Neural crest cell (in vitro differentiated cells): Measurements from ENCODE around the gene DPYSL4. TPM values are rescaled to one million over a fixed set of nuclear protein-coding genes. Genes with fewer than 3 reads are reported as not detected.

Source experiments
- DNase-seq: peaks from one replicate; pipeline ENCODE4 v3.0.0; 2021; ENCODE audit warnings: low read depth, mixed read lengths, low spot score
- H3K27ac Mint-ChIP-seq: one replicate; pipeline ENCODE4 v1.8.0; 2021; ENCODE audit warnings: mild to moderate bottlenecking, mixed read lengths; ENCODE audit not compliant: unreplicated experiment
- H3K27me3 Mint-ChIP-seq: 2 replicates; pipeline ENCODE4 v1.8.0; 2021; ENCODE audit warnings: low read depth, mild to moderate bottlenecking, mixed read lengths
- H3K36me3 Mint-ChIP-seq: 2 replicates; pipeline ENCODE4 v1.8.0; 2021; ENCODE audit warnings: low read depth, mild to moderate bottlenecking, mixed read lengths
- H3K4me1 Mint-ChIP-seq: 2 replicates; pipeline ENCODE4 v1.8.0; 2021; ENCODE audit warnings: mixed read lengths
- H3K4me3 Mint-ChIP-seq: one replicate; pipeline ENCODE4 v1.8.0; 2021; ENCODE audit warnings: mild to moderate bottlenecking, mixed read lengths
- H3K9me3 Mint-ChIP-seq: 2 replicates; pipeline ENCODE4 v1.8.0; 2021; ENCODE audit warnings: mixed read lengths
- CTCF ChIP-seq: fragments of 200-600 bp; sonication (generic); conservative IDR thresholded peaks from 2 replicates; pipeline ENCODE4 v1.5.0; 2021; ENCODE audit warnings: antibody characterized with exemption, mild to moderate bottlenecking
- total RNA-seq: library from RNA; stranded (reverse); gene quantifications from 2 replicates; pipeline ENCODE4 v1.2.1, GENCODE V29; 2021

The DPYSL4 gene
- total RNA-seq, 1 donor from 2014 or later: 155 TPM

GRCh38 chr10:132232981-132233380 is 46.2 kb downstream of the DPYSL4 start:
- Mint-ChIP-seq H3K27ac (no peak overlapping the region), H3K9me3 (no peaks in the 10 kb centered on the region), H3K4me1 (peaks cover 4% of the 10 kb centered on the region), H3K27me3 (no peaks in the 10 kb centered on the region), H3K36me3 (no peaks in the 10 kb centered on the region), H3K4me3 (no peak overlapping the region)
- no peak for TF ChIP-seq CTCF
- DNase-seq: no peak

GRCh38 chr10:132233501-132234085 is 46.8 kb downstream of the DPYSL4 start:
- Mint-ChIP-seq H3K27ac (no peak overlapping the region), H3K9me3 (no peaks in the 10 kb centered on the region), H3K36me3 (no peaks in the 10 kb centered on the region), H3K27me3 (no peaks in the 10 kb centered on the region), H3K4me3 (no peak overlapping the region), H3K4me1 (peaks cover 4% of the 10 kb centered on the region)
- TF ChIP-seq CTCF: no peak
- no peak for DNase-seq

GRCh38 chr10:132234860-132235259 is 48.1 kb downstream of the DPYSL4 start:
- no peak for TF ChIP-seq CTCF
- Mint-ChIP-seq H3K27ac (no peak overlapping the region), H3K4me1 (peaks cover under 1% of the 10 kb centered on the region)

GRCh38 chr10:132236161-132236560 is 49.4 kb downstream of the DPYSL4 start:
- no peak overlapping the region for H3K4me3 Mint-ChIP-seq
- no peak for DNase-seq
- H3K9me3 Mint-ChIP-seq: no peaks in the 10 kb centered on the region
- H3K27ac Mint-ChIP-seq: no peak overlapping the region
- no peaks in the 10 kb centered on the region for H3K27me3 Mint-ChIP-seq
- TF ChIP-seq CTCF: no peak
- H3K4me1 Mint-ChIP-seq: peaks cover under 1% of the 10 kb centered on the region
- H3K36me3 Mint-ChIP-seq: no peaks in the 10 kb centered on the region

More at GRCh38 chr10:132234860-132235259, 48.1 kb downstream of the DPYSL4 start:
- no peak for DNase-seq
- no peak overlapping the region for H3K4me3 Mint-ChIP-seq
- no peaks in the 10 kb centered on the region for H3K27me3 Mint-ChIP-seq
- H3K36me3 Mint-ChIP-seq: no peaks in the 10 kb centered on the region
- no peaks in the 10 kb centered on the region for H3K9me3 Mint-ChIP-seq

- peaks cover 5% of the 10 kb centered on the region for H3K4me1 Mint-ChIP-seq
- H3K4me3 Mint-ChIP-seq: no peak overlapping the region
- no peaks in the 10 kb centered on the region for H3K36me3 Mint-ChIP-seq
- DNase-seq: no peak
- H3K27me3 Mint-ChIP-seq: no peaks in the 10 kb centered on the region
- no peaks in the 10 kb centered on the region for H3K9me3 Mint-ChIP-seq
- no peak overlapping the region for H3K27ac Mint-ChIP-seq
- no peak for TF ChIP-seq CTCF
These were observed 50.1 kb downstream of the DPYSL4 start for GRCh38 chr10:132236881-132237280.

GRCh38 chr10:132237396-132237795 is 50.6 kb downstream of the DPYSL4 start:
- no peaks in the 10 kb centered on the region for H3K9me3 Mint-ChIP-seq
- H3K27ac Mint-ChIP-seq: no peak overlapping the region
- no peak for TF ChIP-seq CTCF
- H3K4me1 Mint-ChIP-seq: peaks cover 5% of the 10 kb centered on the region
- no peak overlapping the region for H3K4me3 Mint-ChIP-seq
- DNase-seq: no peak
- no peaks in the 10 kb centered on the region for H3K27me3 Mint-ChIP-seq
- H3K36me3 Mint-ChIP-seq: no peaks in the 10 kb centered on the region
